ENCODE results near the gene RPS6KB2.

DNA sequence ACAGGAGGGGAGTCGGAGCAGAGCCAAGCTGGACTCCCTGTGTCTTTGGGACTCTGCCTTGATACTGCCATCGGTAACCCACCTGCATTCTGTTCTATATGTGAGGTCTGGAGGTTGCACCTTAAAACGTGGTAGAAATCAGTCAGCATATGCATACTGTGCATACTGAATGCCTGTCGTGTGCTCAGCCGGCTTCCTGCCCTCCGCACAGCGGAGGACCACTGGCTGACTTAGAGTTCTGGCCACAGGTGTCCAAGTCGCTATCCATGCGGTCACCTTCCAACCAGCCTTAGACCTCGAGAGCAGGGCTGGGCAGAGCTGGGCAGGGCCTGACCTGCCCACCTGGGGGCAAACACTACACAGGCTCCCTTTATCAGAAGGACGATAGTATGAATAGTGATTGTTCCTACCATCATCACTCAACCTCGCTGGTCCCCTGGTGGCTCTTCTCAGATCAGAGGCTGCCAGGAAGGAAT lies 20.6 kb upstream of the RPS6KB2 start:
- TF ChIP-seq EZH2 (IDR thresholded peaks at IDR 0.05; ENCODE audit: borderline replicate concordance, insufficient read depth, low read depth, low read length, poor library complexity, severe bottlenecking) (no peak), CTCF (IDR thresholded peaks at IDR 0.05) (no peak)
